T-helper 1 cell (primary cell): Measurements from ENCODE around the gene ABCA6.

Experiments
- DNase-seq, 5 donors: peaks; one replicate each; pipeline ENCODE4 v3.0.0-alpha.2; 2012 to 2020

Gene ABCA6

GRCh38 chr17:69070378-69071232, 71.1 kb downstream of the ABCA6 start:
- peak in 1 of 5 donors; percentile 27 for DNase-seq

- DNase-seq, result no peak
These were observed 72.4 kb downstream of the ABCA6 start for GRCh38 chr17:69069226-69069750.

GRCh38 chr17:69067274-69068047, 74.2 kb downstream of the ABCA6 start:
- no peak for DNase-seq

- DNase-seq, result no peak
These were observed 75.2 kb downstream of the ABCA6 start for GRCh38 chr17:69066482-69066881.

- DNase-seq, result no peak
These were observed 76.6 kb downstream of the ABCA6 start for GRCh38 chr17:69065113-69065512.

DNA sequence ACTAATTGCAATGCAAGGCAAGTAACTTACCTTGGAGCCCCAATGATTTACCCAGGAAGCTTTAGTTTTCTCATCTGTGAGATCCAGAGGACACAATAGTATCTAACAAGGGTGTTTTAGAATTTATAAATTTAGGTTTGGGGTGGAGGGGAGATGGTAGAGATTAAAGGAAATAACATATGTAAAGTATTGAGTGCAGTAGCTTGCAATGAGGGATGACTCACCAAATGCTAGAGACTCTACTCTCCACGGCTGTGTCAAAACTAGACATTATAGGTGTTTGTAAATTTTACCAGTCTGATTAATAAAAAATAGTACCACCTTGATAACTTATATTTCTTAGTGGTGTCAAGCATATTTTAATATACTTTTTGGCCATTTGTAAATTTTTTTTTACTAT, 77.2 kb downstream of the ABCA6 start:
- DNase-seq, result no peak

GRCh38 chr17:69064001-69064400, 77.7 kb downstream of the ABCA6 start:
- DNase-seq, result no peak

GRCh38 chr17:69062860-69063581, 78.7 kb downstream of the ABCA6 start:
- DNase-seq, result no peak

GRCh38 chr17:69061721-69062556, 79.8 kb downstream of the ABCA6 start:
- no peak for DNase-seq

DNA sequence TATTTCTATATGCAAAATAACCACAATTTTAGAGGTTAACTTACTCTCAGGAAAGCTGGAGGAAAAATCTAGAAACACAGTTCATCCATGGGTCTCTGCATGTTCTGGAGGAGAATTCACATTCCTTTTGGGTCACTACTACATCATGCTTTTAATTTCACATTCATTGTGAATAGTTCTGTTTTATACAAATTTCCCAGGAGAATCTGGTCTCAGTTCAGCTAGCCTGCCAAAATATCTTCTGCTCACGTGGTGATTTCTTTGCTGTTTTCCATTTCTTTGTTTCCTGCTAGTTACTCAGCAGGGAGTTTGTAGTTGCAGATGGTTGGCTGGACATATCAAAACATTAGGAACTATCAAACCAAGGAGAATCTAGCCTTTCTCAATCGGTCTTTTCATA, 80.9 kb downstream of the ABCA6 start, which contains the start of gene ABCA9:
Gene ABCA9 (minus strand): TSS at position 106 of the 400 bp plus-strand sequence. CDS start 9,801 bp downstream, outside the sequence.
- DNase-seq, result no peak

- DNase-seq, result no peak
These were observed 82.1 kb downstream of the ABCA6 start for GRCh38 chr17:69059458-69060175.

GRCh38 chr17:69058165-69058564, 83.5 kb downstream of the ABCA6 start:
- DNase-seq, result no peak

DNA sequence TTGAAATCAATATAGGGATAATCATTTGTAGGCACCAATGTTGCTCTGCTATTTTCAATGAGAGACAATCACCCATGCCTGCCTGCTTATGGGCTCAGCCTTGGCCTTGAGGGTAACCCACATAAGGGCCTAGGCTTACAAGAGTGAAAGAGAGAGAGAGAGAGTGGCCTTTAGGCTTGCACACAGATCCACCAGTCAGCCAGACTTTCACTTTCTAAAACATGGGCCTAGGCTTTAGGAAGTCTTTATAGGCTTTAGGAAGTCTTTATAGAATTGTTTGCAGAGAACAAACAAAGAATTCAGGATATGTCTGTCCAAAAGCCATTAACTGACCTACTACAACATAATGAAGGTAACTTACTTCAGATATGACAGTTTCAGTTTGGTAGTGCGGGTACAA, 84.4 kb downstream of the ABCA6 start:
- DNase-seq, result no peak

- DNase-seq, result no peak
These were observed 85.4 kb downstream of the ABCA6 start for GRCh38 chr17:69056179-69056823.

DNA sequence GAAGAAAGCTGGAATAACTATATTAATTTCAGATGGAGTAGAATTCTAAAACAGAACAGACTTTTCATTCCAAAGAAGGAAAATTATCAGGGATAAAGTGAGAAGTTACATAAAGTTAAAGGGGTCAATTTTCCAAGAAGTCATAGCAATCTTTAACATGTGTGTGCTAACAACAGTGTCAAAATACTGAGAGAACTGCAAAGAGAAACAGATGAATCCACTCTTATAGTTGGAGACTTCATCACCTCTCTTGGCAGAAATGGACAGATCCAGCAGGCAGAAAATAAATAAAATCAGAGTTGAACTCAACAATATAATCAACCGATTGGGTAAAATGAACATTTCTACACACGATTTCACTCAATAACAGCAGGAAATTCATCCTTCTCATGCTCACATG, 86.4 kb downstream of the ABCA6 start:
- DNase-seq, result no peak

- no peak for DNase-seq
These were observed 90.5 kb downstream of the ABCA6 start for GRCh38 chr17:69050999-69051775.

GRCh38 chr17:69048634-69049033, 93.1 kb downstream of the ABCA6 start:
- no peak for DNase-seq

DNA sequence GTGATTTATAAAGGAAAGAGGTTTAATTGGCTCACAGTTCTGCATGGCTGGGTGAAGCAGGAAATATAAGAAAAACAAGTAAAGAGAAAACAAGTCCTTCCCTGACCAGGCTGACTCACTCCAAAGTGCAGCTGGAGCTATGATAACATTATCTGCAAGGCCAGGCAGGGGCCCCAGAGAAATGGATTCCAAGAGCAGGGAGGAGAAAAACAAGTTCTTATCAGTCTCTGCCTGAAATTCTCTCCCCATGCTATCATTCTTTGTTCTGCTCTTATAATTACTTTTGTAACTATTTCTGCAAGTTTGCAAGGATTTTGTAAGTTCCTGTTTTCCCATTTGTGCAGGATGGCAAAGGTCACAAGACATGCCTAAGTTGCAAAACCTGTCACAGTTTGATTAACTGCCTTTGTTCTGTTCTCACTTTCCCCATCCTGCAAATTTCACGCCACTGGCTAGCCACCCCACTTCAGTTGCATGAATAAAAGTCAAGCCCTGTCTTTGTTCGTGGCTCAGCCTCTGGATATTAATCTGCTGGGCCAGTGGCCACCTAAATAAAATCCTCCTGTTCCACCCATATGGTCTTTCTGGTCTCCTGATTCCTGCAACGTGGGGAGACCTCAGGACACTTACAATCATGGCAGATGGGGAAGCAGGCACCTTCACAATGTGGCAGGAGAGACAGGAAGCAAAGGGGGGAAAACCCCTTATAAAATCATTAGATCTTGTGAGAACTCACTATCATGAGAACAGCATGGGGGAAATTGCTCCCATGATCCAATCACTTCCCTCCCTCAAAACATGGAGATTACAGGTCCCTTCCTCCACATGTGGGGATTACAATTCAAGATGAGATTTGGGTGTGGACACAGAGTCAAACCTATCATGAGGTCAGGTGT, 94.1 kb downstream of the ABCA6 start:
- DNase-seq, result no peak
